SU-DHL-6 (cell line): ENCODE results near the gene OR2M5.

Experiments used
- EZH2phosphoT487 ChIP-seq: fragments of 200-600 bp; sonication (generic), shearing (Covaris generic); conservative IDR thresholded peaks from 2 replicates; pipeline ENCODE4 v1.6.1; 2018; ENCODE audit warnings: mild to moderate bottlenecking, antibody characterized with exemption, low read length, moderate library complexity, mixed read lengths
- TF ChIP-seq, protein P1 (sequence below): fragments of 200-600 bp; sonication (generic); IDR thresholded peaks from one replicate; pipeline ENCODE4 v1.5.1; 2017; ENCODE audit warnings: antibody characterized with exemption, mild to moderate bottlenecking, low read length, moderate library complexity; ENCODE audit not compliant: insufficient read depth, poor library complexity, severe bottlenecking

DNA sequence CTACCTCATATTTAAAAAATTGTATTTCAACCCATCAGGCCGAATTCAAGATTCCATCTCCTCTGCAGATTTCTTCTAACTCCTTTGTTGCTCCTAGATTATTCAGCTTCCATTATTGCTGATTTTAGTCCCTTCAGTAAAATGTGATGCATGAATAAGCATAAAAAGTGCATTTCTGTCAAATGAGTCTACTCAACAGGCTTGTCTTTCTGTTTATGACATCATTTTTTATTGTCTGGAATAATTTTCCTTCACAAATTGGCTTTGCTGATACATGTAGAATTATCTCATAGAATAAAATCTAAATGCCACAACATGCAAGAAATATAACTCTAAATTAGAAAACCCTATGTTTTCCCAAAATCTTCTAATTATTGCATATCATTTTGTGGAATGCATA, 1.6 kb upstream of the OR2M5 start:
- TF ChIP-seq, protein P1, sequence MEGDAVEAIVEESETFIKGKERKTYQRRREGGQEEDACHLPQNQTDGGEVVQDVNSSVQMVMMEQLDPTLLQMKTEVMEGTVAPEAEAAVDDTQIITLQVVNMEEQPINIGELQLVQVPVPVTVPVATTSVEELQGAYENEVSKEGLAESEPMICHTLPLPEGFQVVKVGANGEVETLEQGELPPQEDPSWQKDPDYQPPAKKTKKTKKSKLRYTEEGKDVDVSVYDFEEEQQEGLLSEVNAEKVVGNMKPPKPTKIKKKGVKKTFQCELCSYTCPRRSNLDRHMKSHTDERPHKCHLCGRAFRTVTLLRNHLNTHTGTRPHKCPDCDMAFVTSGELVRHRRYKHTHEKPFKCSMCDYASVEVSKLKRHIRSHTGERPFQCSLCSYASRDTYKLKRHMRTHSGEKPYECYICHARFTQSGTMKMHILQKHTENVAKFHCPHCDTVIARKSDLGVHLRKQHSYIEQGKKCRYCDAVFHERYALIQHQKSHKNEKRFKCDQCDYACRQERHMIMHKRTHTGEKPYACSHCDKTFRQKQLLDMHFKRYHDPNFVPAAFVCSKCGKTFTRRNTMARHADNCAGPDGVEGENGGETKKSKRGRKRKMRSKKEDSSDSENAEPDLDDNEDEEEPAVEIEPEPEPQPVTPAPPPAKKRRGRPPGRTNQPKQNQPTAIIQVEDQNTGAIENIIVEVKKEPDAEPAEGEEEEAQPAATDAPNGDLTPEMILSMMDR = no peak
- TF ChIP-seq EZH2phosphoT487 = no peak
